DND-41 (cell line): ENCODE data around the gene DGKB.

Experiments used
- EZH2 ChIP-seq: IDR thresholded peaks from 3 replicates; pipeline ENCODE4 v1.6.1; 2012; ENCODE audit warnings: borderline replicate concordance, low read depth, mild to moderate bottlenecking, moderate library complexity, low read length, inconsistent platforms; ENCODE audit not compliant: severe bottlenecking
- TF ChIP-seq, protein P1 (sequence below): IDR thresholded peaks from 2 replicates; pipeline ENCODE4 v1.5.1; 2012; ENCODE audit warnings: borderline replicate concordance, low read length, moderate library complexity, mild to moderate bottlenecking; ENCODE audit not compliant: poor library complexity, severe bottlenecking; ENCODE audit errors: extremely low read depth

DNA sequence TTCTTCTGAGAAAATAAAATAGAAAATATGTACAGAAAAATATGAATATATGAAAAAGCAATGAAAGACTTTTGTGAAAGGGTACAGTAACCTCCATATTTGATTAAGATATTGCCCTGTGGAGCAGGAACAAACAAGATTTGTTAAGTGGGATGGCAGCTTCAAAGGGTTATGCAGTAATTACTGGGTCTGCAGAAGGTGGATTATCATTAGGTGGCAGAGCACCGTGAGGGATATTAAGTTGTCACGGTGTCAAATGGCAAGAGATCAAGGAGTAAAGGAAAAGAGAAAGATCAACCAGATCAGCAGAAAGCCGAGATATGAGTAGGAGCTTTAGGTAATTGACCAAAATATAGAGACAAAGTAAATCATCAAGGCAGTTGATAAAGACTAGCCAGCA is 44.1 kb downstream of the DGKB start:
- TF ChIP-seq, protein P1, sequence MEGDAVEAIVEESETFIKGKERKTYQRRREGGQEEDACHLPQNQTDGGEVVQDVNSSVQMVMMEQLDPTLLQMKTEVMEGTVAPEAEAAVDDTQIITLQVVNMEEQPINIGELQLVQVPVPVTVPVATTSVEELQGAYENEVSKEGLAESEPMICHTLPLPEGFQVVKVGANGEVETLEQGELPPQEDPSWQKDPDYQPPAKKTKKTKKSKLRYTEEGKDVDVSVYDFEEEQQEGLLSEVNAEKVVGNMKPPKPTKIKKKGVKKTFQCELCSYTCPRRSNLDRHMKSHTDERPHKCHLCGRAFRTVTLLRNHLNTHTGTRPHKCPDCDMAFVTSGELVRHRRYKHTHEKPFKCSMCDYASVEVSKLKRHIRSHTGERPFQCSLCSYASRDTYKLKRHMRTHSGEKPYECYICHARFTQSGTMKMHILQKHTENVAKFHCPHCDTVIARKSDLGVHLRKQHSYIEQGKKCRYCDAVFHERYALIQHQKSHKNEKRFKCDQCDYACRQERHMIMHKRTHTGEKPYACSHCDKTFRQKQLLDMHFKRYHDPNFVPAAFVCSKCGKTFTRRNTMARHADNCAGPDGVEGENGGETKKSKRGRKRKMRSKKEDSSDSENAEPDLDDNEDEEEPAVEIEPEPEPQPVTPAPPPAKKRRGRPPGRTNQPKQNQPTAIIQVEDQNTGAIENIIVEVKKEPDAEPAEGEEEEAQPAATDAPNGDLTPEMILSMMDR, result no peak
- TF ChIP-seq EZH2, result no peak
